Measurements from ENCODE around the gene BABAM2. TPM values are rescaled to one million over a fixed set of nuclear protein-coding genes. Genes with fewer than 3 reads are reported as not detected.
A peak's percentile ranks its signal among the peaks of the same experiment; 100 is the strongest.

BABAM2 gene
- total and polyA plus RNA-seq, 2 experiments from 2014 or later, result 28.8 to 43.6 TPM

DNA sequence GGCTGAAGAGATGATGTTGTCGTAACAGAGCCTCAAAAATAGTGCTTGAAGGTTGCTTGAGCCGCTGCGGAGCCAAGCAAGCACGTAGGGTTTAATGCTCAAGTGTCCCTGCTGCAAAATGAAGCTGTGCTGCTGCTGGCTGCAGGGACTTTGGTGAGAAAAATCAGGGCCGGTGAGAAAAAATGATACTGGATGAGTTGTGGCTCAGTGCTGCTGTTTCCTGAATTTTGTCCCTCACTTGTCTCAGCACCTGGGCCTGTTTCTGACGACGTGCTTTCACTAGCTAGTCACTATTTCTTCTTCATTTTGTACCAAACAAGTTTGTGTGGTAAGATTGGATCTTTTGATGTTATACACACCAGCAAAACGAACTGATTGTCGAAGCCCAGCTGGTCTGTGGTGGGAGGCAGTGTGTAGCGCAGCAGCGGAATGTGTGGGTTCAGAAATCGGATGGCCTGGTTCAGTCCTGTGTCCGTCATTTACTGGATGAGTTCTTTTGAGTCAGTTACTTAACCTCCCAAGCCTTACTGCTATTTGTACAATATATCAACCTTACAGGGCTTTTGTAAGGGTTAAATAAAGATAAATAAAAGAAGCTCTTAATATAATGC is 329.3 kb downstream of the BABAM2 start:
- H2AFZ ChIP-seq, result no peak overlapping the region
- H3K4me2 ChIP-seq, result no peak overlapping the region
- TF ChIP-seq, protein P1, sequence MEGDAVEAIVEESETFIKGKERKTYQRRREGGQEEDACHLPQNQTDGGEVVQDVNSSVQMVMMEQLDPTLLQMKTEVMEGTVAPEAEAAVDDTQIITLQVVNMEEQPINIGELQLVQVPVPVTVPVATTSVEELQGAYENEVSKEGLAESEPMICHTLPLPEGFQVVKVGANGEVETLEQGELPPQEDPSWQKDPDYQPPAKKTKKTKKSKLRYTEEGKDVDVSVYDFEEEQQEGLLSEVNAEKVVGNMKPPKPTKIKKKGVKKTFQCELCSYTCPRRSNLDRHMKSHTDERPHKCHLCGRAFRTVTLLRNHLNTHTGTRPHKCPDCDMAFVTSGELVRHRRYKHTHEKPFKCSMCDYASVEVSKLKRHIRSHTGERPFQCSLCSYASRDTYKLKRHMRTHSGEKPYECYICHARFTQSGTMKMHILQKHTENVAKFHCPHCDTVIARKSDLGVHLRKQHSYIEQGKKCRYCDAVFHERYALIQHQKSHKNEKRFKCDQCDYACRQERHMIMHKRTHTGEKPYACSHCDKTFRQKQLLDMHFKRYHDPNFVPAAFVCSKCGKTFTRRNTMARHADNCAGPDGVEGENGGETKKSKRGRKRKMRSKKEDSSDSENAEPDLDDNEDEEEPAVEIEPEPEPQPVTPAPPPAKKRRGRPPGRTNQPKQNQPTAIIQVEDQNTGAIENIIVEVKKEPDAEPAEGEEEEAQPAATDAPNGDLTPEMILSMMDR (IDR thresholded peaks at IDR 0.05; ENCODE audit: poor library complexity), result no peak
- TF ChIP-seq EZH2phosphoT487 (IDR thresholded peaks at IDR 0.05; ENCODE audit: low read depth, severe bottlenecking, unreplicated experiment) (no peak), EZH2 (IDR thresholded peaks at IDR 0.05; ENCODE audit: borderline replicate concordance) (no peak)
- no peaks in the 10 kb centered on the region for H3K9me2 ChIP-seq (replicated peaks; ENCODE audit: insufficient read depth)
- H4K20me1 ChIP-seq (ENCODE audit: insufficient read depth, poor library complexity, severe bottlenecking), result no peaks in the 10 kb centered on the region
- H3K36me3 ChIP-seq (replicated peaks; ENCODE audit: insufficient read depth, low read depth), result no peaks in the 10 kb centered on the region
- H3K27me3 ChIP-seq, result no peaks in the 10 kb centered on the region
- peaks cover 8% of the 10 kb centered on the region for H3K79me2 ChIP-seq
- peaks cover 9% of the 10 kb centered on the region for H3K4me1 ChIP-seq (ENCODE audit: insufficient read depth)
- WGBS (ENCODE audit: low lambda C conversion rate, missing lambda C conversion rate), result 91% methylated on average over 13 of the region's 13 CpGs
- no peak for DNase-seq (ENCODE audit: low spot score)
- no peaks in the 10 kb centered on the region for H3K9me3 ChIP-seq (ENCODE audit: low read depth)
- no peak overlapping the region for H3K4me3 ChIP-seq
- H3K27ac ChIP-seq, result no peak overlapping the region

DNA sequence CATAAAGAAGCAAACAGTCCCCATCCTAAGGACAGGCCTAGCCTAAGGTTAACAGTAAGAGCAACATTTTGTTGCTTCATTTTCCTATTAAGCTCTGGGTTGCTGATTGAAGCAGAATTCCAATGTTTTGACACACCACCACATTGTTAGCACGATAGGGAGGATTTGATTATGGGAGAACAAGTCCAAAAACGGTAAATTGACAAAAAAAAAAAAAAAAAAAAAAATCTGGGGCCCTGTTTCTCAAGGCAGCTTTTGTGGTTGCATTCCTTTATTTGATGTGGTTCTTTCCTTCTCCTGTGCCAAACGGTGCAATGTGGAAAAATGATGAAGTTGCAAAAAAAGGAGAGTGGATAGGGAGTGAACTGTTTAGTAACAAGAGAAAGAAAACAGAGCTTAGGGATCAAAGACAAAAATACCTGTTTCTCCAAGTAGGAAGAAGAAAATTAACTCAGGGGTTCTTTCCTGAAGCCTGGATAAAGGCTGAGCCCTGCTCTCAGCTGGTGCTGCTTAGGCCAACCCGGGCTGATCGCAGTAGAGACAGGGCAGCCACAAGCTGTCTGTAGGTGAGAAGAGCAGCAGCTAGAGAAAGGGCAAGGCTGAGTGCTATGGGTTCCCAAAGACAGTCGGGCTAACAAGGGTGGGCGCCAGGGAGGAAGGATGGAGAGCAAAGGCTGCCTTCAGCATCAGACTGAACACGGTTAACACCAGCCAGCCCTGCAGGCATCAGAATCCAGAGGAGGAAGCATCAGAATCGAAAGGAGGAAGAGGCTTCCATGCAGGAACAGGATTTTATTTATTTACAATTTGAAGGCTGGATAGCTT is 334.3 kb downstream of the BABAM2 start:
- Histone ChIP-seq H3K79me2 (no peaks in the 10 kb centered on the region), H3K4me1 (ENCODE audit: insufficient read depth) (peaks cover 38% of the 10 kb centered on the region), H3K27me3 (no peaks in the 10 kb centered on the region), H3K27ac (peak overlapping the region; percentile 82), H3K9me3 (ENCODE audit: low read depth) (no peaks in the 10 kb centered on the region), H4K20me1 (ENCODE audit: insufficient read depth, poor library complexity, severe bottlenecking) (no peaks in the 10 kb centered on the region), H3K4me3 (no peak overlapping the region), H3K4me2 (peak overlapping the region; percentile 17), H3K36me3 (replicated peaks; ENCODE audit: insufficient read depth, low read depth) (no peaks in the 10 kb centered on the region), H3K9me2 (replicated peaks; ENCODE audit: insufficient read depth) (no peaks in the 10 kb centered on the region), H2AFZ (peak overlapping the region; percentile 23)
- DNase-seq (ENCODE audit: low spot score), result peak; percentile 24
- 52% methylated on average over 9 of the region's 9 CpGs for whole genome bisulfite sequencing (ENCODE audit: low lambda C conversion rate, missing lambda C conversion rate)
- TF ChIP-seq, protein P1 (IDR thresholded peaks at IDR 0.05; ENCODE audit: poor library complexity), result no peak
- TF ChIP-seq EZH2phosphoT487 (IDR thresholded peaks at IDR 0.05; ENCODE audit: low read depth, severe bottlenecking, unreplicated experiment) (no peak), EZH2 (IDR thresholded peaks at IDR 0.05; ENCODE audit: borderline replicate concordance) (no peak)

DNA sequence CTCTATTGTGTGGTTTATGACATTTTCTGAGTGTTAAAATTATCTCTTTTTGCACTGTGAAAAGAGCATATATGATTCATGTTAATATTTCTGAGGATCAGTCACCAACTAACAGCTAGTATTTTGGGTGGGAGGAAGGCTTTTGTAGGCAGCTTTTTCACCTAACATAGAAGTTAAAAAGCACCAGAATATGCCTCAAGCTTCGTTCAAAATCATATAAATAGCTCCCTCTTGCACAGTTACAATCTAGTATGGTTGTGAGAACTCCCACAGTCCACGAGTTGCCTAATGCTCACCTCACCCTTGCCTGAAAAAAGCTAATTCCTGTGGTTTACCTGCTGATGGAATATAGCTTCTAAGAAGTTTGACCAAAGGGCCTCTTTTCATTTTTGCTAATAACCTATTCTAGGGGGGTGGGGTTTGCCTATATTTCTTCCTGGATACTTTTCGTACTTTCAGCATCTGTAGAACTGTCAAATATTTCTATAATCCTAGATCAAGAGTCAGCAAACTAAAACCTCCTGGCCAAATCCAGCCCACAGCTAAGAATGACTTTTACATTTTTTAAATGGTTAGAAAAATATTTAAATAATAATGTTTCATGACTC is 335.0 kb downstream of the BABAM2 start:
- Histone ChIP-seq H3K79me2 (no peaks in the 10 kb centered on the region), H3K9me3 (ENCODE audit: low read depth) (no peaks in the 10 kb centered on the region), H4K20me1 (ENCODE audit: insufficient read depth, poor library complexity, severe bottlenecking) (no peaks in the 10 kb centered on the region), H3K27ac (peak overlapping the region; percentile 82), H3K4me2 (peak overlapping the region; percentile 17), H3K36me3 (replicated peaks; ENCODE audit: insufficient read depth, low read depth) (no peaks in the 10 kb centered on the region), H3K9me2 (replicated peaks; ENCODE audit: insufficient read depth) (no peaks in the 10 kb centered on the region), H3K4me3 (no peak overlapping the region), H3K4me1 (ENCODE audit: insufficient read depth) (peaks cover 38% of the 10 kb centered on the region), H2AFZ (no peak overlapping the region), H3K27me3 (no peaks in the 10 kb centered on the region)
- WGBS (ENCODE audit: low lambda C conversion rate, missing lambda C conversion rate), result 68% methylated on average over 3 of the region's 3 CpGs
- TF ChIP-seq, protein P1 (IDR thresholded peaks at IDR 0.05; ENCODE audit: poor library complexity), result no peak
- no peak for TF ChIP-seq EZH2 (IDR thresholded peaks at IDR 0.05; ENCODE audit: borderline replicate concordance)
- no peak for TF ChIP-seq EZH2phosphoT487 (IDR thresholded peaks at IDR 0.05; ENCODE audit: low read depth, severe bottlenecking, unreplicated experiment)
- no peak for DNase-seq (ENCODE audit: low spot score)

All from hepatocyte (in vitro differentiated cells).